Smooth muscle cell (in vitro differentiated cells): Measurements from ENCODE around the gene ITPKB. TPM values are rescaled to one million over a fixed set of nuclear protein-coding genes. Genes with fewer than 3 reads are reported as not detected.

Experiments
- DNase-seq: peaks from one replicate; lab custom pipeline; 2025; ENCODE audit not compliant: unreplicated experiment; lab: John Stamatoyannopoulos, UW
- H2AFZ ChIP-seq: fragments of 200-600 bp; sonication (generic); 2 replicates; pipeline ENCODE4 v1.6.0; 2016; ENCODE audit warnings: antibody characterized with exemption, low read depth, mild to moderate bottlenecking
- H3F3A ChIP-seq: fragments of 200-600 bp; sonication (generic); 2 replicates; pipeline ENCODE4 v1.6.0; 2017; ENCODE audit warnings: antibody characterized with exemption, low read depth
- H3K27ac ChIP-seq: fragments of 200-600 bp; sonication (generic); 2 replicates; pipeline ENCODE4 v1.5.1; 2016; ENCODE audit warnings: low read depth, mild to moderate bottlenecking
- H3K27me3 ChIP-seq: fragments of 200-600 bp; sonication (generic); 2 replicates; pipeline ENCODE4 v1.6.1; 2016; ENCODE audit warnings: low read depth, mild to moderate bottlenecking
- H3K36me3 ChIP-seq: fragments of 200-600 bp; sonication (generic); 2 replicates; pipeline ENCODE4 v1.5.1; 2016; ENCODE audit warnings: low read depth
- H3K4me1 ChIP-seq: fragments of 200-600 bp; sonication (generic); 2 replicates; pipeline ENCODE4 v1.5.1; 2016; ENCODE audit warnings: low read depth
- H3K4me2 ChIP-seq: fragments of 200-600 bp; sonication (generic); 2 replicates; pipeline ENCODE4 v1.6.0; 2016; ENCODE audit warnings: mild to moderate bottlenecking
- H3K4me3 ChIP-seq: fragments of 200-600 bp; sonication (generic); 2 replicates; pipeline ENCODE4 v1.5.1; 2016; ENCODE audit warnings: mild to moderate bottlenecking
- H3K79me2 ChIP-seq: fragments of 200-600 bp; sonication (generic); 2 replicates; pipeline ENCODE4 v1.6.0; 2016; ENCODE audit warnings: low read depth, mild to moderate bottlenecking
- H3K9ac ChIP-seq: fragments of 200-600 bp; sonication (generic); 2 replicates; pipeline ENCODE4 v1.6.0; 2016; ENCODE audit warnings: low read depth
- H3K9me3 ChIP-seq: fragments of 200-600 bp; sonication (generic); replicated peaks from 2 replicates; pipeline ENCODE4 v1.5.1; 2016; ENCODE audit warnings: low read depth
- H4K20me1 ChIP-seq: fragments of 200-600 bp; sonication (generic); 2 replicates; pipeline ENCODE4 v1.6.0; 2016; ENCODE audit warnings: low read depth
- WGBS: methylation state at CpG from one replicate; pipeline ENCODE4 v1.1.7; 2016; ENCODE audit warnings: low lambda C conversion rate; 5-methylcytosine and 5-hydroxymethylcytosine counted together
- polyA plus RNA-seq: library from polyadenylated mRNA; unstranded; fragments of >200 nt; fragmentation: Nextera tagmentation; extraction: Ambion mirVana; gene quantifications from 2 replicates; pipeline ENCODE4 v1.2.1, GENCODE V29; 2016
- total RNA-seq: library from RNA; depleted of rRNA; stranded (reverse); fragments of >200 nt; gene quantifications from 2 replicates; pipeline ENCODE4 v1.2.3, GENCODE V29; 2014
- TF ChIP-seq, protein P1 (sequence below): fragments of 200-600 bp; sonication (generic); IDR thresholded peaks from 2 replicates; pipeline ENCODE4 v1.5.1; 2017; ENCODE audit warnings: borderline replicate concordance, mild to moderate bottlenecking, antibody characterized with exemption; ENCODE audit not compliant: insufficient read depth, poor library complexity, severe bottlenecking

The ITPKB gene
- total and polyA plus RNA-seq, 2 experiments from 2014 or later = 8.9 to 11.4 TPM

- Histone ChIP-seq H3K9ac (no peak overlapping the region), H3K4me3 (no peak overlapping the region), H4K20me1 (no peaks in the 10 kb centered on the region), H3K9me3 (no peaks in the 10 kb centered on the region), H3K4me1 (peaks cover 21% of the 10 kb centered on the region), H3F3A (no peaks in the 10 kb centered on the region), H3K27ac (no peak overlapping the region), H3K27me3 (no peaks in the 10 kb centered on the region), H2AFZ (no peak overlapping the region), H3K79me2 (peaks cover 24% of the 10 kb centered on the region), H3K36me3 (no peaks in the 10 kb centered on the region), H3K4me2 (no peak overlapping the region)
- DNase-seq = no peak
- 80% methylated on average over 17 of the region's 17 CpGs for WGBS
- TF ChIP-seq, protein P1, sequence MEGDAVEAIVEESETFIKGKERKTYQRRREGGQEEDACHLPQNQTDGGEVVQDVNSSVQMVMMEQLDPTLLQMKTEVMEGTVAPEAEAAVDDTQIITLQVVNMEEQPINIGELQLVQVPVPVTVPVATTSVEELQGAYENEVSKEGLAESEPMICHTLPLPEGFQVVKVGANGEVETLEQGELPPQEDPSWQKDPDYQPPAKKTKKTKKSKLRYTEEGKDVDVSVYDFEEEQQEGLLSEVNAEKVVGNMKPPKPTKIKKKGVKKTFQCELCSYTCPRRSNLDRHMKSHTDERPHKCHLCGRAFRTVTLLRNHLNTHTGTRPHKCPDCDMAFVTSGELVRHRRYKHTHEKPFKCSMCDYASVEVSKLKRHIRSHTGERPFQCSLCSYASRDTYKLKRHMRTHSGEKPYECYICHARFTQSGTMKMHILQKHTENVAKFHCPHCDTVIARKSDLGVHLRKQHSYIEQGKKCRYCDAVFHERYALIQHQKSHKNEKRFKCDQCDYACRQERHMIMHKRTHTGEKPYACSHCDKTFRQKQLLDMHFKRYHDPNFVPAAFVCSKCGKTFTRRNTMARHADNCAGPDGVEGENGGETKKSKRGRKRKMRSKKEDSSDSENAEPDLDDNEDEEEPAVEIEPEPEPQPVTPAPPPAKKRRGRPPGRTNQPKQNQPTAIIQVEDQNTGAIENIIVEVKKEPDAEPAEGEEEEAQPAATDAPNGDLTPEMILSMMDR = no peak
Measured at GRCh38 chr1:226674892-226675714, 64.0 kb downstream of the ITPKB start.

DNA sequence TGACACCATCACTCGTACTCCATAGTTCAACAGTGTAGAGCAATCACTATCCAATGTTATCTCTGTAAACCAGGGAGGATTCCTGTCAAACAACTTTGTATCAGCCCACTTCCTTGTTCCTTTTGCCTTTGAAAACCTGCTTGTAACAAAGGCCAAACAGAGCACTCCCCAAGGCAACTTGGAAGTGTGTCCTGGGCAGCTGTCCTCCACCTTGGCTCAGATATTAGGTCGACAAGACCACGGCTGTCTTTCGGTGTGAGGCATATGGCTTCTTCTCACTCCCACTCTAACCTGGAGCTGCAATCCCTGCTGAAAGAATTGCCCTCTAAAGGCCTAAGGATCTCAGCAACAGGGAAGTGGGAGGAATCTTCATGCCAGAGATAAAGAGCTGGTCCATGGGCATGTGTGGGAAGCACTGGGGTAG, 66.7 kb downstream of the ITPKB start:
- 75% methylated on average over 4 of the region's 4 CpGs for WGBS
- Histone ChIP-seq H2AFZ (no peak overlapping the region), H3K4me3 (no peak overlapping the region), H3K79me2 (peaks cover 46% of the 10 kb centered on the region), H3K4me1 (peaks cover 5% of the 10 kb centered on the region), H3F3A (no peaks in the 10 kb centered on the region), H3K27me3 (no peaks in the 10 kb centered on the region), H3K4me2 (no peak overlapping the region), H4K20me1 (no peaks in the 10 kb centered on the region), H3K27ac (no peak overlapping the region), H3K9ac (no peak overlapping the region), H3K36me3 (no peaks in the 10 kb centered on the region), H3K9me3 (no peaks in the 10 kb centered on the region)
- TF ChIP-seq, protein P1 = no peak
- no peak for DNase-seq

DNA sequence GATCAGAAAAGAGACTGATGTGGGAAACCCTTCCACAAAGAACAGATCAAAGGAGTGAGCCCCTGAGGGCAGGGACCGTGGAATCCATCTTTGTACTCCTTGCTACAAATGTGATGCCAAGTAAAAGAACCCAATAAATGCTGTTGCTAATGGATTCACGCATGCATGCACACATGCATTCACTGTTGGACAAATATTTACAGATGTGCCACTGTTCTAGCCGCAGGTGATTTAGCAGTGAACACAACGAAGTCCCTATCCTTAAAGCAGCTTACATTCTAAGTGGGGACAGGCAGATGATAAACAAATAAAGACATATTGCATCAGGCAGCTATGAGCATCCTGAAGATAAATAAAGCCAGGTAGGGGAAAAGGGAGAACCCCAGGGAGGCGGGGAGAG, 67.8 kb downstream of the ITPKB start:
- no peaks in the 10 kb centered on the region for H3K36me3 ChIP-seq
- no peak for DNase-seq
- no peaks in the 10 kb centered on the region for H4K20me1 ChIP-seq
- WGBS = 94% methylated on average over 5 of the region's 5 CpGs
- H3K4me3 ChIP-seq = no peak overlapping the region
- no peak overlapping the region for H3K27ac ChIP-seq
- no peaks in the 10 kb centered on the region for H3K9me3 ChIP-seq
- H2AFZ ChIP-seq = no peak overlapping the region
- no peak overlapping the region for H3K9ac ChIP-seq
- TF ChIP-seq, protein P1 = no peak
- no peak overlapping the region for H3K4me2 ChIP-seq
- no peaks in the 10 kb centered on the region for H3K4me1 ChIP-seq
- H3K27me3 ChIP-seq = no peaks in the 10 kb centered on the region
- peaks cover 56% of the 10 kb centered on the region for H3K79me2 ChIP-seq
- H3F3A ChIP-seq = no peaks in the 10 kb centered on the region

- no peaks in the 10 kb centered on the region for H3K9me3 ChIP-seq
- H3K9ac ChIP-seq = no peak overlapping the region
- no peaks in the 10 kb centered on the region for H3K27me3 ChIP-seq
- H4K20me1 ChIP-seq = no peaks in the 10 kb centered on the region
- peaks cover 56% of the 10 kb centered on the region for H3K79me2 ChIP-seq
- H3K4me2 ChIP-seq = no peak overlapping the region
- H3K4me1 ChIP-seq = no peaks in the 10 kb centered on the region
- no peak overlapping the region for H2AFZ ChIP-seq
- TF ChIP-seq, protein P1 = no peak
- H3K36me3 ChIP-seq = no peaks in the 10 kb centered on the region
- WGBS = 96% methylated on average over 7 of the region's 7 CpGs
- no peak for DNase-seq
- no peak overlapping the region for H3K27ac ChIP-seq
- peaks cover 3% of the 10 kb centered on the region for H3F3A ChIP-seq
- no peak overlapping the region for H3K4me3 ChIP-seq
Measured at GRCh38 chr1:226670073-226670472, 69.0 kb downstream of the ITPKB start.
